IPS-20b (cell line): ENCODE results near the gene FBXL4.

Experiments
- H3K27ac ChIP-seq: one replicate; pipeline ENCODE4 v1.5.1; 2013; ENCODE audit warnings: low read length
- H3K27me3 ChIP-seq: 2 replicates; pipeline ENCODE4 v1.6.1; 2013; ENCODE audit warnings: mild to moderate bottlenecking, low read length, inconsistent platforms; ENCODE audit not compliant: insufficient read depth
- H3K36me3 ChIP-seq: 2 replicates; pipeline ENCODE4 v1.6.1; 2013; ENCODE audit warnings: low read depth, mild to moderate bottlenecking, inconsistent platforms, low read length, moderate library complexity; ENCODE audit not compliant: insufficient read depth
- H3K4me1 ChIP-seq: 2 replicates; pipeline ENCODE4 v1.6.1; 2013; ENCODE audit warnings: mild to moderate bottlenecking, control low read depth, inconsistent platforms, low read length, moderate library complexity; ENCODE audit not compliant: insufficient read depth
- H3K4me3 ChIP-seq: 2 replicates; pipeline ENCODE4 v1.5.1; 2013; ENCODE audit warnings: mild to moderate bottlenecking, low read length, inconsistent platforms
- H3K9ac ChIP-seq: 2 replicates; pipeline ENCODE4 v1.6.1; 2013; ENCODE audit warnings: low read depth, mild to moderate bottlenecking, inconsistent platforms, low read length, moderate library complexity
- H3K9me3 ChIP-seq: 2 replicates; pipeline ENCODE4 v1.6.1; 2013; ENCODE audit warnings: mild to moderate bottlenecking, low read depth, low read length, inconsistent platforms; ENCODE audit not compliant: insufficient read depth

FBXL4 gene

DNA sequence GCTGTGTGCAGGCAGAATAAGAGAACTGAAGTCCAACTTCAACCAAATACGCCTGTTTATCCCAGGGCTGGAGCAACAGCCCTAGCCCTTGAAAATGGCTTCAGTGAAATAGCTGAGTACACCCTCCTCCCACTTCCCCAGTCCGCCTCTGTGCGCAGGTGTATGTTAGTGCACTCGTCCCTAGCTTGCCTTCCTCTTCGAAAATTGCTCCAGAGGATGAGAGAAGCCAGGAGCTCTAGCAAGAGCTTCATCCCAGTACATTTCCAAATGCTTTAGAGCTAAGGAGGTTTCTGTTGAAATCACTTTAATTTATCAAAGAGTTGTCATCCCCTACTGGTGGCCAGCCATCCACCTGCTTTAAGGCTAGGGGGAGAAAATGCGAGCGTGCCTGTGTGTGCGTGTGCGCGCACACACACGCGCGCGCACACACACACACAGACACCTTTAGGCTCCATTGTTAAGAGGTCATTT, 118.8 kb downstream of the FBXL4 start:
- peaks cover 5% of the 10 kb centered on the region; the same call in 1 of the 2 replicates for H3K9me3 ChIP-seq
- no peak overlapping the region for H3K9ac ChIP-seq
- H3K27me3 ChIP-seq, result peaks cover 100% of the 10 kb centered on the region
- no peaks in the 10 kb centered on the region for H3K36me3 ChIP-seq
- H3K27ac ChIP-seq, result no peak overlapping the region
- peak overlapping the region; percentile 23; the same call in 1 of the 2 replicates for H3K4me3 ChIP-seq
- peaks cover 16% of the 10 kb centered on the region for H3K4me1 ChIP-seq

DNA sequence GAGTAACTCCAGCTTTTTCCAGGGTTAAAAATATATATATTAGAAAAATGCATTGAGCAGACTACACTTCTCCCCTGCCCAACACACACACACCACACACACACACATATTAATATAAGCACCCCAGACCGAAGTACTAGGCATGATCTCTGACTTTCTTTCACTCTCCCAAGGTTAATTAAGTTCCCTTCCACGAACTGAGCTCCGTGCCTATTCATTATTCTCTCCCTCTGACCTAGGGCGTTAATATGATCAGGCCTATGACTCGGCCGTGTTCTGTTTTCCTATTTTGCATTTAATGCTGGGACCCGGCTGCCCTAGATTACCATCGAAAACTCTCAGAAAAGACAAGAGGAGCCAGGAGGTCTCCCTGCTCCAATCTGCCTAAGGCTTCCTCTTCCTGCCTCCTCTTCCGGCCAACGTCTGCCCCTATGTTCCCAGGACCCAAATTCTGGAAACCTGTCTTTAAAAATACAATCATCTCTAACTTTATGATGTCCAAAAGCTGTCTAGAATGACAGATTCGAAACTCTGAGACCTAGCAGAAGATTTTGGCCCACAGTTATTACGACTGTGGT, 119.4 kb downstream of the FBXL4 start:
- H3K4me3 ChIP-seq, result peak overlapping the region; percentile 55
- H3K27me3 ChIP-seq, result peaks cover 100% of the 10 kb centered on the region
- H3K9me3 ChIP-seq, result peaks cover 5% of the 10 kb centered on the region; the same call in 1 of the 2 replicates
- peaks cover 20% of the 10 kb centered on the region for H3K4me1 ChIP-seq
- no peak overlapping the region for H3K9ac ChIP-seq
- no peaks in the 10 kb centered on the region for H3K36me3 ChIP-seq
- H3K27ac ChIP-seq, result no peak overlapping the region

DNA sequence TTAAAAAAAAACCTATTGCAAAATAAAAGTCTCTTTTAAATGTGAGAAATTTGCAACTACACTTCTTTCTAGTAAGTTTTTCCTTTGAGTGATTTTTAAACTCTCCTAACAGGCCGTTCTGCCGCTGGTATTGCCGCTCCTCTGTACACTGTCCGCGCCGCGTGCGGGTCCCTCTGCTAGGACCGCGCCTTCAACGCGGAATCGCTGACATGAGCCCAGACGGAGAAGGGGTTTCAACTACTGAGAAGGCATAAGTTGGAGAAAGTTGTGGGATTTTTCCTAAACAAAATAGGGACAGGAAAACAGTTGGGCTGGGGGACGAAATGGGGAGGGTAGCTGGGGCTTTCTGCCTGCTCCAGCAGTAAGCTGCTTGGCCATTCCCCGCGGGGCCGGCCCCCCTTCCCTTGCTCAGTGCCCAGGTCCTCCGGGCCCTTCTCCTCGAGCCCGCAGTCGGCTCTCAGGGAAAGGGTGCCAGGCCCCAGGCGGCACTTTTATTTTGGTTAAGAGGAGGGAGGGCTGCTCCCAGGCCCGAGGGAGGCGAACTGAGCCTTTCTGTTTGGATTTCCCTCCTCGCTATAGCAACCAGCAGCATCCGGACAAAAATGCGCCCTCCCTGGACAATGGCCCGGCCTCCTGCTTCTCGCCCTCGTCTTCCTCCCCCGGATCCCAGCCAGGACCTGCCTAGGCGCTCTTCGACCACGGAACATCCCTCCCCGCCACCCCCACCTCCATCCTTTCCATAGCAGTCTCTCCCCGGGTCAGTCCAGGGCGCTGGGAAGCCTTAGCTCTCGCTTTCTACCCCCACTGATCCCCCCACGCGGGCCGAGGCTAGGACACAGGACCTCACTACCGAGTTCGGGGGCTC, 120.2 kb downstream of the FBXL4 start:
- peaks cover 5% of the 10 kb centered on the region; the same call in 1 of the 2 replicates for H3K9me3 ChIP-seq
- H3K27ac ChIP-seq, result no peak overlapping the region
- peak overlapping the region; percentile 7; the same call in 1 of the 2 replicates for H3K9ac ChIP-seq
- peak overlapping the region; percentile 55; the same call in 1 of the 2 replicates for H3K4me3 ChIP-seq
- H3K36me3 ChIP-seq, result no peaks in the 10 kb centered on the region
- peaks cover 20% of the 10 kb centered on the region for H3K4me1 ChIP-seq
- H3K27me3 ChIP-seq, result peaks cover 100% of the 10 kb centered on the region

DNA sequence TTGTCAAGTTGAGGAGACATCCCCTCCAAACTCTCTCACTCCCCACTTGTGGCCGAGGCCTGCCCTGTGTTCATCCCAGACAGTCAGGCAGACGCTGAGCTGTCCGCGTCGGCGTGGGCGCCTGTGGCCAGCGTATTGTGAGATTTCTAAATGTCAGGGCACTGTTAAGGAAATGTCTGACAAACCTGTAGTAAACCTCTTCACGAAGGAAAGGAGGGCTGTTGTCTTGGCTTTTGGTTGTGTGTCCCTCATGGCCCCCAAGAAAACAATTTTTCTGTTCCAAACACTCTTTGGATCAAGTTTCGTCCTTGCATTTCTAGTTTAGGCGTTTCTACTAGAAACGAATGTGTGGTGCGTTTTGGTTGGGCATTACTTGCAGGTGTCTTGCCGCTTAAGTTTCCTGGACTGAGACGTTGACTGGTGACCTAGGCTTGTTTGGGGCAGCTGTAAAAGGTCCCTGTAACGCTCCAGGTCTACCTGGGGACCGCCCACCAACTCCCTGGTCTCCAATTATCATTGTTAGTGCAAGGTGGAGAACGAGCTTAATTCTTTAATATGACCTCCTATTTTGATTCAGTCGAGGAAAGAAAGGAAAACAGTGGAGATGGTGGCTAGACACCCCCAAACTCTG, 122.0 kb downstream of the FBXL4 start:
- H3K27ac ChIP-seq, result no peak overlapping the region
- H3K4me1 ChIP-seq, result peaks cover 14% of the 10 kb centered on the region
- H3K27me3 ChIP-seq, result peaks cover 98% of the 10 kb centered on the region
- no peak overlapping the region for H3K9ac ChIP-seq
- H3K36me3 ChIP-seq, result no peaks in the 10 kb centered on the region
- peak overlapping the region; percentile 78 for H3K4me3 ChIP-seq
- peaks cover under 1% of the 10 kb centered on the region; the same call in 1 of the 2 replicates for H3K9me3 ChIP-seq

DNA sequence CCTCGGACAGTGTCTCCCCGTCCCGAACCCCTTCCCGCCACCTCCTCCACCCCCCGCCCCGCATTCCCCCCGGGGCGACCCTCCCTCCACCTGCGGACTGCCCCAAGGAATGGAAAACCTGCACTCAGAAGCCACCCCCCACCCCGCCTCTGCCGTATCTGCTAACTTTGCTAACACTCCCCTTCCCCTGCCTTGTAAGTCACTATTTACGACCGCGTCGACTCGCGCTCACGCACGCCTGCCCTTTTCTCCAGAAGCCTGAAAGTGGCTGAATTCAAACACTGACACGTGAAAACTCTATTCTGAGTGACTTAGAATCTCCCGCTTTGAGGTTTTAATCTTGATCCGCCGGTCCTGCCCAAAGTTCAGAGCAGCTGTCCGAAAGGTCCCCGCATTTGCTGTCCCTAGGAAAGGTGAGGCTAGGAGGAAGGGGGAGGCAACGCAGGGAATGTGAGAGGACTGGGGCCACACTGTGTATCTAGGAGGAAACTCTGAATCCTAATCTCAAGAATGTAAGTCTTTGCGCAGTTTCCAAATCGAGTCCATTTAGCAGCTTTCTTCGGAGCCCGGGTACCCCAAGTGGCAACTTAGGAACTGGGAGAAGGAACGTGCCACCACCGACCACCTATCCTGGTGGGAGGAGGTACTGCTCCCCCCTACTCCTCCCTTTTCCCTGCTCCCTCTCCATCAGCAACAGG, 122.7 kb downstream of the FBXL4 start:
- Histone ChIP-seq H3K4me1 (peaks cover 13% of the 10 kb centered on the region; the same call in 1 of the 2 replicates), H3K9ac (no peak overlapping the region; the same call in 1 of the 2 replicates), H3K9me3 (no peaks in the 10 kb centered on the region), H3K4me3 (peak overlapping the region; percentile 78), H3K27me3 (peaks cover 95% of the 10 kb centered on the region), H3K27ac (no peak overlapping the region), H3K36me3 (no peaks in the 10 kb centered on the region)

DNA sequence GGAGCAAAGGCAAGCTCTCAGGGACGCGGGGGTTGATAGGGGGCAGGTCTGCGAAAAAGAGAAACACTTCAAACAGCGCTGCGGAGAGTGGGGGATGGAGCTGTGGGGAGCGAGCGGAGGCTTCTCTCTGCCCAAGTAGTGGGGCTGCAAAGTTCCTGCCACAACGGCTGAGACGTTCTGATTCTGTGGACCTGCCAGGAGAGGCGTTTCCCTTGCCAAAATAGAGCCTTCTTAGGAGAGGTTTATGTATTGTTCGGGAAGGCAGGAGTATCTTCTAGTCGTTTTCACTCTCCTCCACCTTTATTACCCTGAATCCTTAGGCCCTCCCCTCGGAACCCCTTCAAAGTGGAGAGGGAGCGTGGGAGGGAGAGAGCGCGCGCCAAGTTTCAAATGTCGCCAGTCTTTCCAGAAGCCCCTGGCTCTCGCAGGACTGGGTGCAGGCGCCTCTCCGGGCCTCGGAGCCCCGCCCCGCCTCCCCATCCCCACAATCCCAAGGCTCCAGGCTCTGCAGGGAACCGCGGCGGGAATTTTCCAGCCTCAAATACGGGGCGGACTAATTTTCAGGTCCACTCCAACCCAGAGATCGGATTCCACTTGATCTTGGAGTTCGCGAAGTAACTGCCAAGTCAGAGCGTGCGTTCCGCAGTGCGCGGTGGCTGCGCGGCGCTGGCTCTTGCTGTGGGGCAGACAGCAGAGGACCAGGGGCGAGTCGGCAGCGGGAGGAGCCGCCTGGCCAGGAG, 123.4 kb downstream of the FBXL4 start:
- Histone ChIP-seq H3K4me1 (peaks cover 11% of the 10 kb centered on the region; the same call in 1 of the 2 replicates), H3K27ac (no peak overlapping the region), H3K9me3 (no peaks in the 10 kb centered on the region), H3K4me3 (peak overlapping the region; percentile 78), H3K9ac (peak overlapping the region; percentile 19; the same call in 1 of the 2 replicates), H3K27me3 (peaks cover 87% of the 10 kb centered on the region), H3K36me3 (no peaks in the 10 kb centered on the region)

DNA sequence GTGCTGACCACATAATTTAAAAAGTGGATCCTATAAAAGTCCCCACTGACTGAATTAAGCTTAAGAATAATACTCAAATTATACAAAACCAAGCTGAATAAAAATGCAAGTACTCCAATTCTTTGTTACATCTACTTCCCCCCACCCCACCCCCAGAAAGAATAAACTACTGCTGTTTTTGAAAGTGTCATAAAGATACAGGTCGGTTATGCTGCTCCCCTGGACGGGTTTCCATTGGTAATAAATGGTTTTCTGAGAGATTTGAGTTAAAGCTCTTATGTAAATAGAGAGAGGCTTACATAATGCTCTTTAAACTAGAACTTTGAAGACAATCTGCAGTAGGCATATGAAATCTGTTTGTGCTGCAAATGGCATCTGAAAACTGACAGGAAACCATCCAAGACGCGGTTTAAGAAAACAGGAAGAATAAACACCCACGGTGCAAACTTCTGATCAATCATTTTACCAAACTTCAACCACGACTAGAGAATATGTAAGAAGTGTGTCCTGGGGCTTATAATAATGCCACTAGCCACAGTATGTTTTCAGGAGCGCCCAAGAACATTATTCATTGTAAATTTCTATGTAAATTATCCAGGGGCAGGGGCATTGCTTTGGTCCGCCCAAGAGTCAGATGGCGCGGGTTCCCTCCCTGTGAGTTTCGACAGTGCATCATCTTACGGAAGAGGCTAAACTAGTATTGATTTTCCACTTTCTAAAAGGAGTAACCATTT, 124.2 kb downstream of the FBXL4 start:
- H3K36me3 ChIP-seq, result no peaks in the 10 kb centered on the region
- H3K9me3 ChIP-seq, result no peaks in the 10 kb centered on the region
- H3K27ac ChIP-seq, result no peak overlapping the region
- peaks cover 8% of the 10 kb centered on the region; the same call in 1 of the 2 replicates for H3K4me1 ChIP-seq
- H3K4me3 ChIP-seq, result peak overlapping the region; percentile 78
- peak overlapping the region; percentile 19; the same call in 1 of the 2 replicates for H3K9ac ChIP-seq
- H3K27me3 ChIP-seq, result peaks cover 80% of the 10 kb centered on the region

DNA sequence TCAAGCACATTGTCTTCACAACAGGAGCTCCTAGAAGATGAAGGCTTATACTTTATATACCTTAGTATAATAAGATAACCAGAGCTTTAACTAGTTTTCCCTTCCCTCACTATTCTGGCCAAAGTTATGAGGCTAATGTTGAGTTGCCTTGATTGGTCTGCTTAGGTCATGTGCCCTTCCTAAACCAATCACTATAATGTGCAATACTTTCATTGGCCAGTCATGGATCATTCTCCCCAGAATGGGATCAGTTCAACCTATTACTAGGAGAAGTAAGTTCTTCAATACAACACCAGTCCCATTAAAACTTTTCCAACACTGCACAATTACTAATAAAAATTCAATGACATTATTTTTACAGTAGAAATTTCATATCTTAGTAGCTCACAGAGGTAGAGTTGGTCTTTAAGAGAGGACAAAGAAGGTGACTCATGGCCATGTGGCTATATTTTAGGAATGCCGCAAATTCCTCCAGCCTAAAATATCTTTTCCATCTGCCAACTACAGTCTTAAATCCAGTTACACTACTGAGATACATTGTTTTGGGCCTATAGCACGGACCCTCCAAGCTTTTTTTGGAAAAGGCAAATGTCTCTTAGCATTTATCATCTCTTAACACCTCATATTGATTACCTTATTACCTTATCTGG, 125.9 kb downstream of the FBXL4 start:
- H3K9me3 ChIP-seq, result no peaks in the 10 kb centered on the region
- peaks cover 8% of the 10 kb centered on the region; the same call in 1 of the 2 replicates for H3K4me1 ChIP-seq
- no peak overlapping the region for H3K9ac ChIP-seq
- H3K27ac ChIP-seq, result no peak overlapping the region
- no peak overlapping the region for H3K4me3 ChIP-seq
- H3K36me3 ChIP-seq, result no peaks in the 10 kb centered on the region
- peaks cover 63% of the 10 kb centered on the region for H3K27me3 ChIP-seq
